ENCODE measurements around the gene TP63.

DNA sequence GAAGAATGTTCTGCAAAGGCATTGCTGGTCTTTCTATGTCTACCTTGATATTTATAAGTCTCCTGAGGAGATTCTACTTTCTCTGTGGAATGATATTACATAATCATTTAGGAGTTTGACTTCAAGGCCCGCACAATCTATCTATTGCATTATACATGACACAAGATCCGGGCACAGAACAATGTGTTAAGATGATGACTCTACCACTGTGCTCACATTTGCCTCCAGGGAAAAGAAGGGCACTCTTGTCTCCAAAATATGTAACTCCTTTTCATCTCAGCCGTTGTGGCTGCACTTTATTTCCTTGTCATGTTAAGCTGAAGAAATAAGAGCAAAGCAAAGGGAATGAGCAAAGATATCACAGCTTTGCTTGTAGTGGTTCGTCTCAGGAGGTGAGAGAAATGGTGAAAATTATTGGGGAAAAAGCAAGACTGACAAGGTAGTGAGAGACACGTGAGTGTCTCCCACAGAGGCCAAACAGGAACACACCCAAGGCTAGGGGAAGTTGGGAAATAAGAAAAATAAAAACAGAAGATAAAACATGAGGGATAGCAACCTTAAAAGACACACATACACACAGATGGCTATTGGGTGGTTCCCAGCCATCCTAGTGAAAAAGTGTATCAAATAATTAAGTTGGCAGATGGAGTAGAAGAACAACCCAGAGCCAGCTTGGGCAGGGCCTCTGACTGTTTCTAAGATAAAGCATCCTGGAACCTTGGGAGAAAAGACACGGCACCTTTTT is 305.2 kb downstream of the TP63 start:
- TF ChIP-seq YY1 (IDR thresholded peaks at IDR 0.05; ENCODE audit: insufficient read depth, insufficient read length) (no peak), ZNF274 (IDR thresholded peaks at IDR 0.05; ENCODE audit: low read depth, low read length) (no peak)
